ENCODE measurements around the gene ZBTB11.

GRCh38 chr3:101643009-101643844 lies 33.7 kb downstream of the ZBTB11 start:
- TF ChIP-seq TAF1 (IDR thresholded peaks at IDR 0.05; ENCODE audit: borderline replicate concordance, low read depth, low read length) (no peak), POLR2A (IDR thresholded peaks at IDR 0.05; ENCODE audit: low read depth, low read length) (no peak), POLR2AphosphoS5 (IDR thresholded peaks at IDR 0.05; ENCODE audit: low read depth, low read length) (no peak)
